Measurements from ENCODE around the gene ZFP3. TPM values are rescaled to one million over a fixed set of nuclear protein-coding genes. Genes with fewer than 3 reads are reported as not detected.

The ZFP3 gene
- total and polyA plus RNA-seq, 2 of the 4 experiments (the other 2 are of a cell fraction): 0.54 to 0.75 TPM

DNA sequence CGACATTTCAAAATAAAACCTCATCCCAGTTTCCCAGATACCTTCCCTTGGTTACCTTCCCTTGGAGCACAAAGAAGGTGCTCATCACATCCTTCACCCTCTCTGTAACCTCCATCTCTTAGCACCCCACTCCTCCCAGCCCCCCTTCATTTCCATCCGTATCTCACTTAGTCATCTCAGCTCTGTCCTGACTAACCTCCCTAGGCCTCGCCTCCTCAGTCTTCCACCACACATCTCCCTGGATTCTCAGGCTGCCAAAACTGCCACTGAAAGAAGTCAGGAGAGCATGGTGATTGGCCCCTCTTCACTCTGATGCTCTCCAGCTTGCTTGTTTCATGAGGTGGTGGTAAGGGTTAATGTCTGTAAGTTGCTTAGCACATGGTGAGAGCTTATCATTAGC, 2.3 kb downstream of the ZFP3 start:
- no TSS peak for BruUV-seq (replicated peaks)
- Histone ChIP-seq H3K18ac (ENCODE audit: low read depth, low read length) (no peak overlapping the region), H4K5ac (ENCODE audit: low read depth, low read length) (no peak overlapping the region), H4K8ac (ENCODE audit: low read depth in 2 of 2, low read length in 2 of 2) (no peak overlapping the region), H4K20me1 (ENCODE audit: insufficient read depth, low read length) (no peaks in the 10 kb centered on the region), H2AFZ (replicated peaks; ENCODE audit: low read length, poor library complexity) (no peak overlapping the region), H3K14ac (replicated peaks; ENCODE audit: low read depth, low read length) (no peak overlapping the region), H3K4ac (ENCODE audit: low read depth, low read length) (no peak overlapping the region), H3K36me3 (ENCODE audit: control insufficient read depth, insufficient read depth, low read length) (0 out of 2 replicates have a peak, but pooled peaks cover 1% of the 10 kb centered on the region), H2AK9ac (replicated peaks; ENCODE audit: low read depth, low read length, poor library complexity) (no peak overlapping the region), H3K79me1 (ENCODE audit: low read depth in 1 of 2, low read length in 2 of 2) (peaks cover 0 to 8% of the 10 kb centered on the region in 2 experiments; a peak in 3 of 4 replicates), H3K27ac (ENCODE audit: insufficient read depth, low read length) (no peak overlapping the region), H4K91ac (ENCODE audit: insufficient read depth, low read depth, low read length) (no peak overlapping the region), H2AK5ac (ENCODE audit: low read depth, low read length) (no peak overlapping the region), H3K9me1 (ENCODE audit: insufficient read depth, low read length) (no peaks in the 10 kb centered on the region), H3K4me1 (ENCODE audit: control insufficient read depth, insufficient read depth, low read length) (no peaks in the 10 kb centered on the region), H2BK120ac (ENCODE audit: low read depth, low read length) (no peak overlapping the region), H3K27me3 (ENCODE audit: control insufficient read depth, insufficient read depth, low read length) (no peaks in the 10 kb centered on the region), H3K23ac (ENCODE audit: low read depth, low read length) (no peak overlapping the region), H3K4me2 (ENCODE audit: low read depth, low read length) (no peak overlapping the region), H2BK5ac (ENCODE audit: low read depth, low read length, poor library complexity, severe bottlenecking) (no peak overlapping the region), H3K4me3 (ENCODE audit: insufficient read depth, low read depth, low read length) (no peak overlapping the region), H3K9ac (ENCODE audit: low read depth, low read length) (no peak overlapping the region), H2BK20ac (ENCODE audit: low read depth, low read length) (no peak overlapping the region), H3K9me3 (ENCODE audit: control insufficient read depth, insufficient read depth, low read length) (peaks cover 15% of the 10 kb centered on the region; the same call in 1 of the 2 replicates), H2BK15ac (ENCODE audit: low read depth, low read length) (no peak overlapping the region), H3K56ac (ENCODE audit: extremely low read depth, insufficient read depth, low read length) (no peak overlapping the region)
- POLR2A ChIA-PET (ENCODE audit: unreplicated experiment): no interaction called here
- ATAC-seq (ENCODE audit: low read depth) (no peak), DNase-seq (no peak)
- intact Hi-C loops (cut with micrococcal nuclease): no loop called here
- CTCF ChIA-PET: no interaction called here
- 86% methylated on average over 1 of the region's 3 CpGs; no CpG with 5 or more reads in 1 of the 2 experiments for WGBS, 2 experiments (ENCODE audit: extremely low coverage in 2 of 2, insufficient read length in 1 of 2)
- in situ Hi-C loops (cut with MboI; ENCODE audit: low sequenced_read_pairs): no loop called here
- dilution Hi-C loops (cut with HindIII; ENCODE audit: low sequenced_read_pairs, unreplicated experiment): no loop called here
- TF ChIP-seq RCOR1 (IDR thresholded peaks at IDR 0.05; ENCODE audit: insufficient replicate concordance, low read length) (no peak), MAZ (IDR thresholded peaks at IDR 0.05; ENCODE audit: borderline replicate concordance, low read depth, low read length) (no peak), RFX5 (IDR thresholded peaks at IDR 0.05; ENCODE audit: low read depth, low read length) (no peak), POLR2A (IDR thresholded peaks at IDR 0.05; ENCODE audit: low read depth, low read length) (no peak), RAD21 (IDR thresholded peaks at IDR 0.05; ENCODE audit: low read length) (no peak), NFE2L2 (IDR thresholded peaks at IDR 0.05; ENCODE audit: low read depth, low read length) (no peak), MXI1 (IDR thresholded peaks at IDR 0.05; ENCODE audit: borderline replicate concordance, low read depth, low read length) (no peak), USF2 (IDR thresholded peaks at IDR 0.05; ENCODE audit: low read depth, low read length) (no peak), SMC3 (IDR thresholded peaks at IDR 0.05; ENCODE audit: low read depth, low read length) (no peak), BHLHE40 (IDR thresholded peaks at IDR 0.05; ENCODE audit: low read depth, low read length) (no peak), FOS (IDR thresholded peaks at IDR 0.05; ENCODE audit: low read depth, low read length) (no peak), CEBPB (IDR thresholded peaks at IDR 0.05; ENCODE audit: low read depth, low read length) (no peak)
- TF ChIP-seq, protein P1, sequence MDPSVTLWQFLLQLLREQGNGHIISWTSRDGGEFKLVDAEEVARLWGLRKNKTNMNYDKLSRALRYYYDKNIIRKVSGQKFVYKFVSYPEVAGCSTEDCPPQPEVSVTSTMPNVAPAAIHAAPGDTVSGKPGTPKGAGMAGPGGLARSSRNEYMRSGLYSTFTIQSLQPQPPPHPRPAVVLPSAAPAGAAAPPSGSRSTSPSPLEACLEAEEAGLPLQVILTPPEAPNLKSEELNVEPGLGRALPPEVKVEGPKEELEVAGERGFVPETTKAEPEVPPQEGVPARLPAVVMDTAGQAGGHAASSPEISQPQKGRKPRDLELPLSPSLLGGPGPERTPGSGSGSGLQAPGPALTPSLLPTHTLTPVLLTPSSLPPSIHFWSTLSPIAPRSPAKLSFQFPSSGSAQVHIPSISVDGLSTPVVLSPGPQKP (IDR thresholded peaks at IDR 0.05; ENCODE audit: borderline replicate concordance, low read depth, low read length): no peak
- TF ChIP-seq, protein P2, sequence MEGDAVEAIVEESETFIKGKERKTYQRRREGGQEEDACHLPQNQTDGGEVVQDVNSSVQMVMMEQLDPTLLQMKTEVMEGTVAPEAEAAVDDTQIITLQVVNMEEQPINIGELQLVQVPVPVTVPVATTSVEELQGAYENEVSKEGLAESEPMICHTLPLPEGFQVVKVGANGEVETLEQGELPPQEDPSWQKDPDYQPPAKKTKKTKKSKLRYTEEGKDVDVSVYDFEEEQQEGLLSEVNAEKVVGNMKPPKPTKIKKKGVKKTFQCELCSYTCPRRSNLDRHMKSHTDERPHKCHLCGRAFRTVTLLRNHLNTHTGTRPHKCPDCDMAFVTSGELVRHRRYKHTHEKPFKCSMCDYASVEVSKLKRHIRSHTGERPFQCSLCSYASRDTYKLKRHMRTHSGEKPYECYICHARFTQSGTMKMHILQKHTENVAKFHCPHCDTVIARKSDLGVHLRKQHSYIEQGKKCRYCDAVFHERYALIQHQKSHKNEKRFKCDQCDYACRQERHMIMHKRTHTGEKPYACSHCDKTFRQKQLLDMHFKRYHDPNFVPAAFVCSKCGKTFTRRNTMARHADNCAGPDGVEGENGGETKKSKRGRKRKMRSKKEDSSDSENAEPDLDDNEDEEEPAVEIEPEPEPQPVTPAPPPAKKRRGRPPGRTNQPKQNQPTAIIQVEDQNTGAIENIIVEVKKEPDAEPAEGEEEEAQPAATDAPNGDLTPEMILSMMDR (conservative IDR thresholded peaks at IDR 0.05; ENCODE audit: low read depth, low read length): no peak
